ENCODE data around the gene PIAS4. TPM values are rescaled to one million over a fixed set of nuclear protein-coding genes. Genes with fewer than 3 reads are reported as not detected.
A peak's percentile ranks its signal among the peaks of the same experiment; 100 is the strongest.

Gene PIAS4
- total and polyA plus RNA-seq, 9 of the 15 experiments (the other 6 are each of a cell fraction or from before 2014, with no cell fraction given), result 0.27 to 34.9 (median 14.4) TPM

DNA sequence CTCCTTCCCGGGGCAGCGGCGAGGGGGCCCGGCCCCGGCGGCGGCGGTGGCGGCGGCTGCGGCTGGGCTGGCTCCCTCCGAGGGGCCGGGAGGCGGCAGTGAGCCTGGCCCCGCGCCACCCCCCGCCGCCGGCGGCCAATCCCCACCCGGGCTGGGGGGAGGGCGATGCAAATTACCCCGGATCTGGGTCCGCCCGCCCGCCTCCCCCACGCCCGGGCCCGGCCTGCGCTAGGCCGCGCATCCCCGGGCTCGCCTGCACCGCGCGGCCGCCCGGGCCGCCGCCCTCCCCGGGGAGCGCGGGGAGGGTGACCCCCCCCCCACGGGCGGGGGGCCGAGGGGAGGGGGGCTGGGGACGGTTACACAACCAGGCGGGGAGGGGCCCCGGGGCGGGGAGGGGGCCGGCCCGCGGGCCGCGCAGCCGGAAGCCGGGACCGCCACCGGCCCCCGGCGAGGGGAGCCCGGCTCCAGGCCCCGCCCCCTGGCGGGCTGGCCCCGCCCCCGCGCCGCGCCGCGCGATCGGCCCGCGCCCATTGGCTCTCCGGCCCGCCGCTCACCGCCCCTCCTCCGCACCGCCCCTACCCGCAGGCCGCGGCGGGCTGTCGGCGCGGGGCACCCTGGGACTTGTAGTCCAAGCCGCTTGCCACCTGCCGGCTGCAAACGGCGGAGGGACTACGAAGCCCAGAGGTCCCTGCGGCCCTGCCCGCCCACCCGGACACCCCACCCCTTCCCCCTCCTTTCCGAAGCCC lies 58.1 kb downstream of the PIAS4 start:
- peak overlapping the region; percentile 56; the same call in 1 of the 3 replicates for H3K27ac ChIP-seq (ENCODE audit: extremely low read depth, low read depth, low read length)
- H3K36me3 ChIP-seq (ENCODE audit: control insufficient read depth, insufficient read depth, low read length), result peaks cover 41% of the 10 kb centered on the region; the same call in 2 of the 3 replicates
- no peaks in the 10 kb centered on the region for H3K27me3 ChIP-seq (ENCODE audit: control insufficient read depth in 2 of 2, insufficient read depth in 2 of 2, low read length in 2 of 2)
- peak overlapping the region; percentile 100 for H3K4me3 ChIP-seq
- H3K9me3 ChIP-seq (replicated peaks; ENCODE audit: control insufficient read depth, insufficient read depth, low read depth, low read length), result no peaks in the 10 kb centered on the region
- H3K79me2 ChIP-seq (ENCODE audit: control insufficient read depth, insufficient read depth, low read length), result peaks cover 49% of the 10 kb centered on the region
- H3K4me1 ChIP-seq (replicated peaks in 1 of 2; ENCODE audit: control insufficient read depth in 2 of 2, insufficient read depth in 2 of 2, low read length in 2 of 2), result peaks cover 25 to 74% of the 10 kb centered on the region in 2 experiments
- in situ Hi-C loops (cut with MboI) (no loop called here), intact Hi-C loops (cut with micrococcal nuclease) (loop anchor here (5.0 to 10.0 kb wide), 3 partner anchors 57 to 119 kb away; partner anchors contain the start of genes ANKRD24, MAP2K2, PIAS4 and SIRT6)
- FAIRE-seq, result peak; percentile 77
- H3K4me2 ChIP-seq (ENCODE audit: insufficient read depth, low read length), result peak overlapping the region; percentile 82; the same call in 1 of the 2 replicates
- peaks cover 37% of the 10 kb centered on the region for H4K20me1 ChIP-seq (replicated peaks; ENCODE audit: control insufficient read depth, insufficient read depth, low read length)
- no peak overlapping the region for H2AFZ ChIP-seq (ENCODE audit: low read depth, low read length)
- POLR2A ChIA-PET, result interaction anchor here (0.6 to 1.5 kb wide), 2 partner anchors 11 to 14 kb away, joined by 3 to 4 read pairs; no protein-coding TSS in a partner anchor
- DNase-seq (ENCODE audit: extremely low read depth in 1 of 4, low spot score in 3 of 4), result peak; percentile 89 to 99 (median 94)
- WGBS (ENCODE audit: insufficient coverage, low coverage, missing lambda C conversion rate), result no CpG with 5 or more reads among the region's 98 CpGs
- no TSS peak for BruUV-seq (replicated peaks)
- peaks cover 13% of the 10 kb centered on the region for H3K9me1 ChIP-seq (ENCODE audit: control insufficient read depth, insufficient read depth, low read length)
- CTCF ChIA-PET (ENCODE audit: low intra/inter-chr PET ratio), result no interaction called here
- H3K9ac ChIP-seq (ENCODE audit: insufficient read depth in 1 of 2, low read depth in 2 of 2, low read length in 2 of 2), result peak overlapping the region; percentile 83 to 95; a peak in 3 of 4 replicates
- ATAC-seq, result peak; percentile 84
- peak; percentile 99 for TF ChIP-seq VEZF1 (CRISPR knock-in tag; IDR thresholded peaks at IDR 0.05)
- TF ChIP-seq NFYB (IDR thresholded peaks at IDR 0.05; ENCODE audit: extremely low read depth, insufficient read length), result peak; percentile 57
- peak in 1 of 2 experiments; percentile 100; a peak in 2 of 4 replicates for TF ChIP-seq ZNF639 (CRISPR knock-in tag; conservative IDR thresholded peaks at IDR 0.05 in 1 of 2, IDR thresholded peaks at IDR 0.05 in 1 of 2)
- peak; percentile 49; the same call in 1 of the 2 replicates for TF ChIP-seq GABPB1 (CRISPR knock-in tag; IDR thresholded peaks at IDR 0.05)
- peak; percentile 55 for TF ChIP-seq TAF1 (IDR thresholded peaks at IDR 0.05; ENCODE audit: control insufficient read depth, extremely low read depth, insufficient read depth, low read length, severe bottlenecking)
- TF ChIP-seq PBX2 (CRISPR knock-in tag; IDR thresholded peaks at IDR 0.05; ENCODE audit: low read depth), result peak; percentile 73
- TF ChIP-seq PBX2 (tag; conservative IDR thresholded peaks at IDR 0.05; ENCODE audit: low read depth), result no peak
- peak; percentile 45; the same call in 1 of the 2 replicates for TF ChIP-seq CHD2 (IDR thresholded peaks at IDR 0.05; ENCODE audit: low read depth, low read length)
- TF ChIP-seq, protein P1, sequence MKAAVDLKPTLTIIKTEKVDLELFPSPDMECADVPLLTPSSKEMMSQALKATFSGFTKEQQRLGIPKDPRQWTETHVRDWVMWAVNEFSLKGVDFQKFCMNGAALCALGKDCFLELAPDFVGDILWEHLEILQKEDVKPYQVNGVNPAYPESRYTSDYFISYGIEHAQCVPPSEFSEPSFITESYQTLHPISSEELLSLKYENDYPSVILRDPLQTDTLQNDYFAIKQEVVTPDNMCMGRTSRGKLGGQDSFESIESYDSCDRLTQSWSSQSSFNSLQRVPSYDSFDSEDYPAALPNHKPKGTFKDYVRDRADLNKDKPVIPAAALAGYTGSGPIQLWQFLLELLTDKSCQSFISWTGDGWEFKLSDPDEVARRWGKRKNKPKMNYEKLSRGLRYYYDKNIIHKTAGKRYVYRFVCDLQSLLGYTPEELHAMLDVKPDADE (conservative IDR thresholded peaks at IDR 0.05; ENCODE audit: control insufficient read depth, low read depth, low read length), result peak; percentile 87
- 0 out of 2 replicates have a peak, but pooled peaks have one; percentile 62 for TF ChIP-seq ZNF175 (CRISPR knock-in tag; IDR thresholded peaks at IDR 0.05; ENCODE audit: low read depth)
